Right cardiac atrium (tissue), 5 donors: Measurements from ENCODE around the gene C1QTNF12. TPM values are rescaled to one million over a fixed set of nuclear protein-coding genes. Genes with fewer than 3 reads are reported as not detected.
"Not testable (repeated sequence)": the region's sequence is repeated elsewhere in the genome, so short reads cannot be mapped to it uniquely, and the experiment has no call there.

ENCODE experiments used
- ATAC-seq, 2 donors: fragments of 200-7000 bp; cut with Tn5 transposase; one replicate each; pipeline versions ENCODE4 v1.8.0 to v1.9.1; 2020; ENCODE audit warnings: moderate library complexity in 2 of 2, mild to moderate bottlenecking in 1 of 2
- DNase-seq, 3 donors: peaks; one replicate each; pipeline ENCODE4 v3.0.0-alpha.2; 2020
- H3K27ac ChIP-seq: one replicate; pipeline ENCODE4 v1.5.1; 2013; ENCODE audit warnings: mild to moderate bottlenecking, low read length, control low read depth, moderate library complexity
- H3K27me3 ChIP-seq: one replicate; pipeline ENCODE4 v1.6.1; 2013; ENCODE audit not compliant: control insufficient read depth, insufficient read depth
- H3K4me1 ChIP-seq: one replicate; pipeline ENCODE4 v1.6.1; 2013; ENCODE audit warnings: low read length; ENCODE audit not compliant: control insufficient read depth, insufficient read depth
- H3K4me3 ChIP-seq: one replicate; pipeline ENCODE4 v1.5.1; 2013; ENCODE audit warnings: low read length, control low read depth
- H3K9me3 ChIP-seq: one replicate; pipeline ENCODE4 v1.6.1; 2013; ENCODE audit warnings: low read length; ENCODE audit not compliant: control insufficient read depth
- WGBS: extraction: QIAGEN DNeasy Blood & Tissue Kit; methylation state at CpG from one replicate; pipeline ENCODE4 v1.1.7; 2013; 5-methylcytosine and 5-hydroxymethylcytosine counted together
- intact Hi-C, 4 donors: fragments of 100-400 bp; cut with DNase I; formaldehyde crosslinking; loops; one replicate each; pipeline versions ENCODE4 v1.11.0 to v1.14.0; 2022 to 2023
- polyA plus RNA-seq: library from polyadenylated mRNA; stranded (reverse); fragments of 200-250 nt; gene quantifications from one replicate; pipeline ENCODE4 v1.2.3, GENCODE V29; 2013
- total RNA-seq, 4 donors: library from RNA; stranded (reverse); fragmentation: NEBNext Ultra II Directional; extraction: Animal tissue kit (Norgen Biotek cat#: 25700); gene quantifications; one replicate each; pipeline ENCODE4 v1.2.1, GENCODE V29; 2021
- donor health status: healthy with polysubstance abuse.
- donor health status: DM: no; HTN: yes; CAD: no.
- donor health status: DM: no; HTN: no; CAD: no.
- donor health status: DM: no; HTN: yes; CAD: no; lungs with severe emphysema.
- donor health status: DM: yes; HTN: yes; CAD: no.

Gene C1QTNF12
- total and polyA plus RNA-seq, 5 donors, result 0.36 to 2.4 (median 1.0) TPM; not detected in 1

DNA sequence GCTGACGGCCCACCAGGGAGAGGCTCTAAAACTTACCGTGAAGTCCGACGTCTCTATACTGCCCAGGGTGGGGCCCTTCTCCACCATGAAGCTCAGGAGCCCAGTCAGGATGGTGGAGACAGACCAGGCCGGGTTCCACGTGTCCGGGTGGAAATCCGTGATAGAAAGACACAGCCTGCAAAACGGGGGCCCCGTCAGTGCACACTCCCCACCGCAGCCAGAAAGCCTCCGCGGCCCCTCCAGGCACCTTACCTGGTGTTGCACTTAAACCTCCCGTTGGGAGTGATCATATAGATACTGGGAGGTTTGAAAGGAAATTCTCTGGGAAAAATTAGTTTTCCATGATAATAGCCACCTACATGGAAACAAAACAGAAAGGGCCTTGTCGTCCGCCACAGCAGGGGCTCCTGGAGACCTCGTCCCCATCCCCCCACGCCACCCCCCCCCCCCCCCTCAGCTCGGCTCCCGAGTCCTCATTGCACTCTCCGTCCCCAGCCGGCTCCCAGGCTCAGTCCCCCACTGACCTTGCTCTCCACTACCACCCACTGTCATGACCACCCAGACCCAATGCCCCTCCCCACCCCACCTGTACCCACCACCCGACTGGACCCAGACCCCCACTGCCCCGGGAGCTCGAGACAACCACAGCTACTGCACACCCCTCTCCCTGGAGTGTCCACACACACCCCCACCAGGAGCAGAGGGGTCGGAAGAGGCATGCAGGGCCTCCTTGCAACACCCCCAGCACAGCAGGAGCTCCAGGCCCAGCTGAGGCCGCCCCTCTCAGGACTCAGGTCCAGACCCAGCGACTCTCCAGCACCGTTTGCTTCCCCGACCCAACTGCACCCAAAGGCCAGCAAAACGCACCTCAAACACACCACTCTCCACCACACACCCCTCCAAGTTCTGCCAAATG lies 10.7 kb upstream of the C1QTNF12 start:
- no peak for ATAC-seq
- peak in 2 of 3 donors; percentile 31 to 51 for DNase-seq
- no peaks in the 10 kb centered on the region for H3K27me3 ChIP-seq
- WGBS, result 94% methylated on average over 31 of the region's 31 CpGs
- no peaks in the 10 kb centered on the region for H3K9me3 ChIP-seq
- H3K4me1 ChIP-seq, result peaks cover 3% of the 10 kb centered on the region
- intact Hi-C loops, result no loop called here
- H3K27ac ChIP-seq, result no peak overlapping the region
- H3K4me3 ChIP-seq, result no peak overlapping the region

DNA sequence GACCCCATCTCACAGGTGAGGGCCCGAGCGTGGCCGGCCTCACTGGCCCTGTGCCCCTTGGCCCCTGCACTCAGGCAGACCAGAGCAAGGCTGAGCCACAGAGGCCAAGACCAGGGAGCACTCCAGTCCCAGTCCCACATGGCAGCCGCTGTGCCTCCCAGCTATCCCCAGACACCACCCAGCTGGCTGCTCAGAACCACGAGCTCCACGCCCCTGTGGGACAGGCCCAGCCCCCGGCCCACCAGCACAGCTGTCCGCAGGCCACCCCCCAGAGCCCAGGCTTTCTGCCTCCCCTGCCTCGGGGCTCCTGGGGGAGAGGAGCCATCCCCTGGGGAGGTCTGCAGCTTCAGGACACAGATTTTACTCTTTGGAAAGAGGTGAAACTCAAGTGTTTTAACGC lies 9.1 kb upstream of the C1QTNF12 start:
- WGBS, result 91% methylated on average over 10 of the region's 10 CpGs
- ATAC-seq, result no peak
- intact Hi-C loops, result no loop called here
- no peak overlapping the region for H3K27ac ChIP-seq
- no peaks in the 10 kb centered on the region for H3K27me3 ChIP-seq
- no peak overlapping the region for H3K4me3 ChIP-seq
- H3K4me1 ChIP-seq, result peaks cover 3% of the 10 kb centered on the region
- DNase-seq, result peak in 2 of 3 donors; percentile 41 to 42
- H3K9me3 ChIP-seq, result no peaks in the 10 kb centered on the region

DNA sequence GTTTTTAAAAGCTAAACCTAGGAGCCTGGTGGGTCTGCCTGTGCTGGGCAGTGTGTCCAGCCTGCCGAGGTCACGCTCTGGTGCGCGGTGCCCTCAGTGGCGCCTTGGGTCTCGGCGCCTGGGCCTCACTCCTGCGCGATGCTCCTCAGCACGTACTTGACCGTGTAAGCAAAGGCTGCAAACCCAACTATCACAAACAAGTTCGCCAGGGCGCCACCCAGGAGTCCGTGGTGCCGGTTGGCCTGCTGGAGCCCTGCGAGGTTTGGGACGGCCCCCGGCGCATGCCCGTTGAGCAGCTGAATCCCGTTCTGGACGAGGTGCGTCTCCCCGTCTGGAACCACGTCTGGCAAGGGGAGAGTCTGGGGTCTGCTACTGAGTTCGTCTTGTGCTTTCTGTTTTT lies 8.6 kb upstream of the C1QTNF12 start:
- 95% methylated on average over 26 of the region's 26 CpGs for WGBS
- H3K4me1 ChIP-seq, result peaks cover under 1% of the 10 kb centered on the region
- DNase-seq (peak in 1 of 3 donors; percentile 37), ATAC-seq (no peak)
- intact Hi-C loops, result no loop called here
- H3K9me3 ChIP-seq, result no peaks in the 10 kb centered on the region
- no peak overlapping the region for H3K4me3 ChIP-seq
- no peak overlapping the region for H3K27ac ChIP-seq
- H3K27me3 ChIP-seq, result no peaks in the 10 kb centered on the region

DNA sequence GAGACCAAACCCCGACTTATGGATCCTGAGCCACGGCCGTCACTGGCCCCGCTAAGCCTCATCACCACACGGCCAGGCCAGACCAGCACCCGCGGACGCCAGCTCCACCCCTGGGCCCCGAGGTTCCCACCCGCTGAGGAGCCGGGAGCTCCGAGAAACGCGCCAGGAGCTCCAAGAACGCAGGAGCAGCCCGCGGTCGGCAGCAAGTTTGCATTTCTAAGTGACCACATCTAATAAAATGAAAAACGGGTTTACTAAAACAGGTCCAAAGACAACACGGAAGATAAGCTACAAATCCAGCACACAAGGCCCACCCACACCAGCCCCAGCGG lies 8.1 kb upstream of the C1QTNF12 start:
- WGBS, result 89% methylated on average over 21 of the region's 21 CpGs
- Histone ChIP-seq H3K27me3 (no peaks in the 10 kb centered on the region), H3K4me3 (no peak overlapping the region), H3K9me3 (no peaks in the 10 kb centered on the region), H3K4me1 (no peaks in the 10 kb centered on the region), H3K27ac (no peak overlapping the region)
- DNase-seq, result peak in 1 of 3 donors; percentile 51
- intact Hi-C loops, result no loop called here
- no peak for ATAC-seq

DNA sequence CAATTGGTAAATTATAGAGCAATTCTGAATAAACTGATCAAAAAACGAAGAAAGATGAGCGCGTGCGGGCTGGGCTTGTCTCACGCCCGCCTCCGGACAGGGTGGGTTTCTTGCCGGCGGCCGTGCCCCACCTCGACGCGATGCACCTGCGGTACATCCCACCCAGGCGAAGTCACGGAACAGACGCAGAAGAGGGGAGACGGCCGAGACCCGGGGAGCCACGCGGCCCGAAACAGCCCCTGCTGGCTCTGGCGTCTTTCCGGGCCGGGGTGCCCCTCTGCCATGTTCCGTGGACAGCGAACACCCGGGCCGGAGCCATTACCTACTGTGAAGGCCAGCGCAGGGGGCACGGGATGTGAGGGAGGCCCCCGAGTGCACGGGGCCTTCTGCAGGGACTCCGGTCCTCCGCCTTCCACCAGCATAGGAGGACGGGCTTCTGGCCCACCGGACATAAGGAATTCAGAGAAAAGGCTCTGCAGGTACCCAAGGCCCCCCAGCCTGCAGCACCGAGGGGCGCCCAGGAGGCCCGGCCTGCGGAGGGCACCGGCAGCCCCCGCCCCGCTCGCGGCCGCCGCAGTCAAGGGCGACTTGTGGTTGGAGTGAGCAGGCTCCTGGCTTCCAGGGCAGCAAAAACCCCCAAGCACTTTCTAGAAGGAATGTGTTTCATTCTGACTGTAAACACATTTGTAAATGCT lies 7.6 kb upstream of the C1QTNF12 start:
- intact Hi-C loops, result no loop called here
- 94% methylated on average over 50 of the region's 50 CpGs for WGBS
- Histone ChIP-seq H3K4me3 (no peak overlapping the region), H3K9me3 (no peaks in the 10 kb centered on the region), H3K4me1 (no peaks in the 10 kb centered on the region), H3K27ac (no peak overlapping the region), H3K27me3 (no peaks in the 10 kb centered on the region)
- no peak for ATAC-seq
- peak in 2 of 3 donors; percentile 32 to 40 for DNase-seq

DNA sequence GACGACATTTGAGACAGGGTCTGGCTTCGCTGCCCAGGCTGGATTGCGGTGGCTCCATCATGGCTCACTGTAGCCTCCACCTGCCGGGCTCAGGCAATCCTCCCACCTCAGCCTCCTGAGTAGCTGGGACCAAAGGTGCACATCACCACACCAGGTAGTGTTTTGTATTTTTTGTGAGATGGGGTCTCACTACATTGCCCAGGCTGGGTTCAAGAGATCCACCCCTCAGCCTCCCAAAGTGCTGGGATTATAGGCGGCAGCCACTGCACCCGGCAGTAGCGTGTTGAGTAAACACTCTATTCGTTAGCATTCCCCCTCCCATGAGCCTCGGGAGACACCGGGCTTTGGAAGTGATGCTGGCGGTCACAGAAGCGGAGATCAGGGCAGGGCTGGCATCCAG lies 6.8 kb upstream of the C1QTNF12 start:
- intact Hi-C loops, result no loop called here
- WGBS, result 88% methylated on average over 12 of the region's 12 CpGs

DNA sequence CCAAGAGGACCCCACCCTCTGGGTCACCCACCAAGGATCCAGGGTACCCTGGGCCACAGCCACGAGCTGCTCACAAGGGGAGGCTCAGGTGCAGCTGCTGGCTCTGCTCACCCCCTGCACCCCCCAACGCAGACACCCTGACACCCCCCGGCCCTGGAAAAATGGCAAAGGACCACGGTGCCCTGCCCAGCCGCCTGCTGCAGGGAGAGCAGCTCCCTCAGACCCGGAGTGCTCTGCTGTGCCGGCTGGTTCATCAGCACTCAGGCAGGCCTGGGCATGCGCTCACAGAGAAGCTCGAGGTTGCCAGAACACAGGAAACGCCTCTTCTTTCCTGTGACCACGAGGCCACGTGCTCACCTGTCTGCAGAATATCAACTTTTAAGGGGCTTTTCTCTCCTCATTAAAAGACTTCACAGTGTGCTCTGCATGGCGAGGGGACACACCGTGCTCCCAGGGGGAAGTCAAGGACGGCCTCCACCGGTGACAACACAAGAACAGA lies 4.3 kb upstream of the C1QTNF12 start:
- no peaks in the 10 kb centered on the region for H3K4me1 ChIP-seq
- no peaks in the 10 kb centered on the region for H3K27me3 ChIP-seq
- no peak overlapping the region for H3K4me3 ChIP-seq
- ATAC-seq (peak in 1 of 2 donors; percentile 12), DNase-seq (peak in 1 of 3 donors; percentile 53)
- no peaks in the 10 kb centered on the region for H3K9me3 ChIP-seq
- no peak overlapping the region for H3K27ac ChIP-seq
- WGBS, result 78% methylated on average over 16 of the region's 16 CpGs
- intact Hi-C loops, result no loop called here

More for the DNA sequence above, 6.8 kb upstream of the C1QTNF12 start:
- DNase-seq (no peak), ATAC-seq (no peak)
- no peaks in the 10 kb centered on the region for H3K9me3 ChIP-seq
- no peaks in the 10 kb centered on the region for H3K27me3 ChIP-seq
- H3K4me3 ChIP-seq, result no peak overlapping the region
- no peaks in the 10 kb centered on the region for H3K4me1 ChIP-seq
- H3K27ac ChIP-seq, result no peak overlapping the region

DNA sequence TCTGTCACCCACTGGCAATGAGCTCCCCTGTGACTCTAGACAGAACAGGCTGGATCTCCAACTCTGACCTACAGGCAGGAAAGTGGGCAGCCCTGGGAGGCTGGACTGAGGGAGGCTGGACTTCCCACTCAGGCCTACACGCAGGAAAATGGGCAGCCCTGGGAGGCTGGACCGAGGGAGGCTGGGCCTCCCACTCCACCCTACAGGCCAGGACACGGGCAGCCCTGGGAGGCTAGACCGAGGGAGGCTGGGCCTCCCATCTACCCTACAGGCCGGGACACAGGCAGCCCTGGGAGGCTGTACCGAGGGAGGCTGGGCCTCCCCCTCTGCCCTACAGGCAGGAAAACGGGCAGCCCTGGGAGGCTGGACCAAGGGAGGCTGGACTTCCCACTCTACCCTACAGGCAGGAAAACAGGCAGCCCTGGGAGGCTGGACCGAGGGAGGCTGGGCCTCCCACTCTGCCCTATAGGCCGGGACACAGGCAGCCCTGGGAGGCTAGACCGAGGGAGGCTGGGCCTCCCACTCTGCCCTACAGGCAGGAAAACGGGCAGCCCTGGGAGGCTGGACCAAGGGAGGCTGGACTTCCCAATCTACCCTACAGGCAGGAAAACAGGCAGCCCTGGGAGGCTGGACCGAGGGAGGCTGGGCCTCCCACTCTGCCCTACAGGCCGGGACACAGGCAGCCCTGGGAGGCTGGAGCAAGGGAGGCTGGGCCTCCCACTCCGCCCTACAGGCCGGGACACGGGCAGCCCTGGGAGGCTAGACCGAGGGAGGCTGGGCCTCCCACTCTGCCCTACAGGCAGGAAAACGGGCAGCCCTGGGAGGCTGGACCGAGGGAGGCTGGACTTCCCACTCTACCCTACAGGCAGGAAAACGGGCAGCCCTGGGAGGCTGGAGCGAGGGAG lies 1.7 kb upstream of the C1QTNF12 start:
- H3K9me3 ChIP-seq, H3K27me3 ChIP-seq, DNase-seq, H3K4me1 ChIP-seq, H3K27ac ChIP-seq, ATAC-seq, H3K4me3 ChIP-seq: not testable (repeated sequence)
- WGBS, result 91% methylated on average over 21 of the region's 21 CpGs
- intact Hi-C loops, result loop anchor here in 1 of 4 donors (5.0 kb wide), 1 partner anchor 126 kb away; no protein-coding TSS in a partner anchor

DNA sequence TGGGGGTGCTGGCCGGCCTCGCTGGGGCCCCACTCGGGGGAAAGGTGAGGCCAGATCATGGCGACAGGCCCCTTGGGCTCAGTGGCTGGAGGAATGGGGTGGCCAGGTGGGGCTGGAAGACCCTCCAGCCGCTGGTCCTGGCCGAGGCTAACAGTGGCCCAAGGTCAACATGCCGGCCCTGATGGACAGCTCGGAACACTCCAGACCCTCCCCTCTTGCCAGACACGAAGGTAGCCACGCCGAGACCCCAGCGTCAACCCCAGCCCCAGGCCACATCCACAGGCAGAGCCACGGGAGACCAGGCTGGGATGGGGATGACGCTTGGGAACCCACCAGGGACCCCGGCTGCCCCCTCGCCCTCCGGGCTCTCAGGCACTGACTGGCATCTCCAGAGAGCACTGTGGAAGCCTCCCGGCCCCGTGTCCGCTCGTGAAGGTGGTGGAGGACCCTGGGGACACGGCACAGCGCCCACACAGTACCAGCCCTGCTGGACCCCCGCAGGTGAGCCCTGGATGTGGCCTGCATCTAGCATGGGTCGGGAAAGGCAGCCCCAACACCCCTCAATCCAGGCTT lies 905 bp upstream of the C1QTNF12 start:
- ATAC-seq, result peak in 1 of 2 donors; percentile 13
- H3K27me3 ChIP-seq, result no peaks in the 10 kb centered on the region
- WGBS, result 67% methylated on average over 25 of the region's 25 CpGs
- H3K9me3 ChIP-seq, result no peaks in the 10 kb centered on the region
- H3K4me3 ChIP-seq, result no peak overlapping the region
- DNase-seq, result peak in 1 of 3 donors; percentile 47
- no peak overlapping the region for H3K27ac ChIP-seq
- H3K4me1 ChIP-seq, result no peaks in the 10 kb centered on the region
- intact Hi-C loops, result loop anchor here in 1 of 4 donors (5.0 kb wide), 1 partner anchor 125 kb away; no protein-coding TSS in a partner anchor
